Mesenteric fat pad (tissue), 1 donor: ENCODE results near the gene C1QTNF12. TPM values are rescaled to one million over a fixed set of nuclear protein-coding genes. Genes with fewer than 3 reads are reported as not detected.
"Not testable (repeated sequence)": the region's sequence is repeated elsewhere in the genome, so short reads cannot be mapped to it uniquely, and the experiment has no call there.

ENCODE experiments used
- DNase-seq: peaks from one replicate; pipeline ENCODE4 v3.0.0-alpha.2; 2020; ENCODE audit warnings: low spot score
- microRNA-seq: library from miRNA; unstranded; fragments of <30 nt; microRNA quantifications from one replicate; pipeline ENCODE4 v1.2.0, GENCODE V29; 2020; ENCODE audit warnings: borderline number of aligned reads
- total RNA-seq: library from RNA; stranded (reverse); fragmentation: NEBNext Ultra II Directional; extraction: Animal tissue kit (Norgen Biotek cat#: 25700); gene quantifications from one replicate; pipeline ENCODE4 v1.2.1, GENCODE V29; 2021
- donor health status: DM: yes; HTN: yes; CAD: no.

The C1QTNF12 gene
- total RNA-seq, 1 donor from 2014 or later, result 2.9 TPM

DNA sequence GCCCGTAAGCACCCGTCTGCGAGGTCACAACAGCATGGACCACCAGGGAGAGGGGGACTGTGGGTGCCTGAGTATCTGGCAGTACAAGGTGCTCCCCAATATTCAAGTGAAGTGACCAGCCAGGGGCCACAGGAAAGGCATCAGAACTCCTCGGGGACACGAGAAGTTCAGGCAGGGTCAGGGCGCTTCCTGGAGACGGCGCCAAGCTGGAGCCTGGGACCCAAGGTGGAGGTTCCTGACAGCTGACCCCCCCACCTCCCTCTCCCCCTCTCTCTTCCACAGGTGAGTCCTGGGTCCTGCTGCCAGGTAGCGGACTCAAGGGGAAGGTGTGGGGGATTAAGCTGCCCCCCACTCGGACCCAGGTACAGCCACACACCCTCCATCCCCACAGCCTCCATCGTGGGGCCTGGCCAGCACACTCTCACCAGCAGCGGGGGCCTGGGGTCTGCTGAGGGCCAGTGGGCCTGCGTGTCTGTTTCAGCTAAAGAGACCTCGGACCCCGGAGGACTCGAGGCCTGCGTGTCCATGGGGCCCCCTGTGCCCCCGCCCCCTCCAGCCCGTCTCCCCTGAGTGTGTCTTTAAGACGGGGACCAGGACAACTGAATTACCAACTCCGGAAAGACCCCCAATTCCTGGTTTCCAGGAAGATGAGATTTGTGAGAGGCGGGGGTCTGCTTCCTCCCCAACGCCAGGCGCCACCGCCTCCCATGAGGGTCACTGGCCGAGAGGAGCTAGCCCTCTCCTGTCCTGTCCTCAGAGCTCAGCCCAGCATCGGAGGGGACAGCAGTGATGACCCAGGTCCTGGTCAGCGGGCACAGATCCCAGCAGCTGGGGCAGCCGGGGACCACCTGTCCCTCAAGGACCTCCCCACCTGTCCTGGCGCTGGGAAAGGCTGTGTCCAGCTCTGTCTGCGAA is 46.3 kb downstream of the C1QTNF12 start:
- DNase-seq, result no peak

DNA sequence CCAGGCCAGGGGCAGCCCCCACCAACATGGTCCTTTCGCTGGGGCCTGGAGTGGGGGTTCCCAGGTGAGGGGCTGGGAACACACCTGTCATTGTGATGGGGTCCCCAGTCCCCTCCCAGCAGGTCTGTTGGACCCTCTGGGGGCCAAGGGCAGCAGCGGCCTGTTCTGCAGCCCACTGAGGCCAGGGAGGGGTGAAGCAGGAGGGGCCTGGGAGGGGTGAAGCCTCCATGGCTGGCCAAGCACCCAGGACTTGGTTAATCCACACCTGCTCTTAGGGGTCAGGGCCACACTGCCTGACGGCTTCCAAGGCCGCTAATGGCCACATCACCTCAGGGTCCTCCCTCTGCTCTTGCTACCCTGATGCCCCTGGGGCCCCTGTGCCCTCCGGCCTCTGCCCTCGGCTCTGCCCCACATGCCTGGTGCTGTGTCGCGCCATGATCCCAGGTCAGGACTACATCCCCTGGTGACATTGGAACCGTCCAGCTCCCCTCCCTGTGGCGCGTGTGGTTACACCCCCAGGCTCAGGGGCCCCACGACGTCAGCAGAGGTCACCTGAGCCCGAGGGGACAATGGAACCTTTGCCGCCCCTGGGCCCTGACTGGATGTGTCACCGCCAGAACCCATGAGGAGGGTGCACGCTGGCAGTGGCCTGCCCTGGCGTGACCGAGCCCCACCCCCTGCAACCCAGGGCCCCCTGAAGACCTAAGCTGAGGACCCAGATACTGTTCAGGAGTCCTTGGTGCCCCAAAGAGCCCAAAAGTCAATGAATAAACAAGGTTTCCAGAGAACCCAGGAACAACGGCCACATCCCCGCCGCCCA is 47.2 kb downstream of the C1QTNF12 start:
- no peak for DNase-seq

GRCh38 chr1:1198423-1199140 is 47.9 kb downstream of the C1QTNF12 start:
- DNase-seq, result no peak

- DNase-seq, result no peak
These were observed 48.7 kb downstream of the C1QTNF12 start for GRCh38 chr1:1197551-1198422.

- no peak for DNase-seq
These were observed 49.4 kb downstream of the C1QTNF12 start for GRCh38 chr1:1197188-1197500.

GRCh38 chr1:1196431-1197187 is 49.9 kb downstream of the C1QTNF12 start:
- DNase-seq, result no peak

DNA sequence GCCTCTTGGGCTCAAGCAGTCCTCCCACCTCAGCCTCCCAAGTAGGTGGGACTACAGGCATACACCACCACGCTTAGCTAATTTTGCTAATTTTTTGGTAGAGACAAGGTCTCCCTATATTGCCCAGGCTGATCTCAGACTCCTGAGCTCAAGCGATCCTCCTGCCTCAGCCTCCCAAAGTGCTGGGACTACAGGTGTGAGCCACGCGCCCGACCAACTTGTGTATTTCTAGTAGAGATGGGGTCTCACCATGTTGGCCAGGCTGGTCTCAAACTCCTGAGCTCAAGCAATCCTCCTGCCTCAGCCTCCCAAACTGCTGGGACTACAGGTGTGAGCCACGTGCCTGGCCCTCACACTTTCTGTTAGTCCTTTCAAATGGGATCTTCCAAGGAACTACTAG is 50.8 kb downstream of the C1QTNF12 start:
- not testable (repeated sequence) for DNase-seq

GRCh38 chr1:1194723-1195122 is 51.8 kb downstream of the C1QTNF12 start:
- DNase-seq, result no peak

Small RNA genes within 50 kb of the gene (microRNA-seq; reads per million reads assigned to microRNA genes)
- not detected for gene MIR6726

Other genes with a start within 250 kb of the C1QTNF12 start
- gene HES4, start 246.6 kb downstream of the C1QTNF12 start, total RNA-seq, result 25.5 TPM
- gene ISG15, start 233.2 kb downstream of the C1QTNF12 start, total RNA-seq, result 47.0 TPM
- 17.6 TPM for gene AGRN, start 226.6 kb downstream of the C1QTNF12 start, total RNA-seq
- not detected for gene RNF223, start 172.4 kb downstream of the C1QTNF12 start, total RNA-seq
- gene C1orf159, start 130.6 kb downstream of the C1QTNF12 start, total RNA-seq, result 9.0 TPM
- 1.4 TPM for gene TTLL10, start 72.8 kb downstream of the C1QTNF12 start, total RNA-seq
- 0.80 TPM for gene TNFRSF18, start 40.1 kb downstream of the C1QTNF12 start, total RNA-seq
- gene TNFRSF4, start 32.6 kb downstream of the C1QTNF12 start, total RNA-seq, result 10.7 TPM
- 144 TPM for gene SDF4, start 14.7 kb downstream of the C1QTNF12 start, total RNA-seq
- gene B3GALT6, start 14.5 kb downstream of the C1QTNF12 start, total RNA-seq, result 14.1 TPM
- 56.5 TPM for gene UBE2J2, start 27.1 kb upstream of the C1QTNF12 start, total RNA-seq
- gene SCNN1D, start 33.7 kb upstream of the C1QTNF12 start, total RNA-seq, result 2.1 TPM
- 36.6 TPM for gene ACAP3, start 61.2 kb upstream of the C1QTNF12 start, total RNA-seq
- gene PUSL1, start 61.9 kb upstream of the C1QTNF12 start, total RNA-seq, result 11.6 TPM
- 74.7 TPM for gene INTS11, start 77.9 kb upstream of the C1QTNF12 start, total RNA-seq
- gene CPTP, start 78.1 kb upstream of the C1QTNF12 start, total RNA-seq, result 19.7 TPM
- 0.19 TPM for gene TAS1R3, start 84.6 kb upstream of the C1QTNF12 start, total RNA-seq
- gene DVL1, start 102.7 kb upstream of the C1QTNF12 start, total RNA-seq, result 52.1 TPM
- gene MXRA8, start 111.8 kb upstream of the C1QTNF12 start, total RNA-seq, result 109 TPM
- gene AURKAIP1, start 128.5 kb upstream of the C1QTNF12 start, total RNA-seq, result 120 TPM
- gene CCNL2, start 152.6 kb upstream of the C1QTNF12 start, total RNA-seq, result 162 TPM
- gene MRPL20, start 160.6 kb upstream of the C1QTNF12 start, total RNA-seq, result 122 TPM
- gene ANKRD65, start 174.6 kb upstream of the C1QTNF12 start, total RNA-seq, result 4.1 TPM
- gene VWA1, start 189.0 kb upstream of the C1QTNF12 start, total RNA-seq, result 41.1 TPM
- 0.51 TPM for gene ATAD3C, start 203.0 kb upstream of the C1QTNF12 start, total RNA-seq
- 12.6 TPM for gene ATAD3B, start 225.0 kb upstream of the C1QTNF12 start, total RNA-seq